Colonic mucosa (tissue), 4 donors: ENCODE results near the gene DTD2. TPM values are rescaled to one million over a fixed set of nuclear protein-coding genes. Genes with fewer than 3 reads are reported as not detected.

Experiments used
- DNase-seq: peaks from one replicate; pipeline ENCODE4 v3.0.0-alpha.2; 2020
- H3K27ac ChIP-seq: fragments of 200-600 bp; one replicate; pipeline ENCODE4 v1.8.0; 2021
- H3K27me3 ChIP-seq: fragments of 200-600 bp; one replicate; pipeline ENCODE4 v1.8.0; 2021
- H3K36me3 ChIP-seq: fragments of 200-600 bp; one replicate; pipeline ENCODE4 v1.8.0; 2021
- H3K4me1 ChIP-seq: fragments of 200-600 bp; one replicate; pipeline ENCODE4 v1.8.0; 2021; ENCODE audit warnings: mild to moderate bottlenecking
- H3K4me3 ChIP-seq: fragments of 200-600 bp; one replicate; pipeline ENCODE4 v1.8.0; 2021
- H3K9ac ChIP-seq, 2 donors: one replicate each; pipeline ENCODE4 v1.7.0; 2013; ENCODE audit warnings: control low read depth in 2 of 2, low read depth in 2 of 2, low read length in 2 of 2
- H3K9me3 ChIP-seq: fragments of 200-600 bp; one replicate; pipeline ENCODE4 v1.8.0; 2021
- intact Hi-C: fragments of 100-400 bp; cut with DNase I; formaldehyde crosslinking; loops from one replicate; pipeline ENCODE4 v1.14.1; 2022
- total RNA-seq, 2 donors: library from RNA; stranded (reverse); fragmentation: NEBNext Ultra II Directional in 1 of 2; extraction: Animal tissue kit (Norgen Biotek cat#: 25700) in 1 of 2; gene quantifications; one replicate each; pipeline ENCODE4 v1.2.1, GENCODE V29; 2021
- TF ChIP-seq, protein P1 (sequence below): fragments of 200-600 bp; IDR thresholded peaks from one replicate; pipeline ENCODE4 v1.8.0; 2022; ENCODE audit warnings: antibody characterized with exemption, mild to moderate bottlenecking
- donor health status: healthy.
- donor health status: DM: no; HTN: no; CAD: no.
- donor health status: DM: no; HTN: no; CAD: no.

DTD2 gene
- total RNA-seq, 2 donors from 2014 or later = 13.7 to 16.2 TPM

DNA sequence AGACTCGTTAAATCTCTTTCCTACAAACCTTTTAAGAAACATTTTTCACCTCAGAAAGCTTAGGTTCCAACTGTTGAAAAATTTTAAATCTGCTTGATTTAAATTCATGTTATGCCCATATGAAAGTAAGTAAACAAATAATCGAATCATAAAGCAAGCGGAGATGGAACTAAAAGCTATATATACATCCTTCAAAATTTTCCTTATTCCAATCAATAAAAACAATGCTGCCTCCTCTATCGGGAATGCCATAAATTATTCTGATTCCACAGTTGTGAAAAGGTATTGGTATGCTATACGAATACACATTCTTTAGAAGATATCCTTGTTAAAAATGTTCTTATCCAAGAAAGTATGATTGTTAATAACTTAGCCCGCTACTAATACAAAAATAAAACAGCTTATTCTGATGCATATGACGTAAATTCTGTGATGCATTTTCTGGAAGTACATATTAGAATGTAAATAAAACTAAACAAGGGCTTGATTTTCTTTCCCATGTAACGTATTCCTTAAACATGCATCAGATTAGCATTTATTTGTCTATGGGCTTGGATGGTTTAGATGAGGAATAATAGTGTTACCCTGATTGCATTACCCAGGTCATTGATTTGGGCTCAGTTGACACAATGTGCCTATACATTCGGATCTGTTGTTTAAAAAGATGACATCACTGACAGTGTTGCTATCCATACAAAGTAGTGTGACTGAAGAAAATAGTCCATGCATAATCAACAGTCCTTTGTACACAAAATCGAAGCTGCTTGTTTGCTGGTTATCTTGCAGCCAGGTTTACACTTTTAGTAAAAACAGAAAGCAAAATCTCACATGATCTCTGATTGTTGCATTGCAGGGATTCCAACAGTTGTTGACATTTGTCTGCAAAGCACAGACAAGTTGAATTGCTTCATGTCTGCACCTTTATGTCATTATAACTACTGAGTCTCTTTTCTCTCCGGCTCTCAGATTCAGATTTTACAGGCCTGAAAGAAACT lies 656 bp upstream of the DTD2 start:
- intact Hi-C loops = loop anchor here (5.0 kb wide), 1 partner anchor 36 kb away; the partner anchor contains the start of gene HEATR5A
- no peaks in the 10 kb centered on the region for H3K27me3 ChIP-seq
- peak overlapping the region; percentile 76 for H3K4me3 ChIP-seq

DNA sequence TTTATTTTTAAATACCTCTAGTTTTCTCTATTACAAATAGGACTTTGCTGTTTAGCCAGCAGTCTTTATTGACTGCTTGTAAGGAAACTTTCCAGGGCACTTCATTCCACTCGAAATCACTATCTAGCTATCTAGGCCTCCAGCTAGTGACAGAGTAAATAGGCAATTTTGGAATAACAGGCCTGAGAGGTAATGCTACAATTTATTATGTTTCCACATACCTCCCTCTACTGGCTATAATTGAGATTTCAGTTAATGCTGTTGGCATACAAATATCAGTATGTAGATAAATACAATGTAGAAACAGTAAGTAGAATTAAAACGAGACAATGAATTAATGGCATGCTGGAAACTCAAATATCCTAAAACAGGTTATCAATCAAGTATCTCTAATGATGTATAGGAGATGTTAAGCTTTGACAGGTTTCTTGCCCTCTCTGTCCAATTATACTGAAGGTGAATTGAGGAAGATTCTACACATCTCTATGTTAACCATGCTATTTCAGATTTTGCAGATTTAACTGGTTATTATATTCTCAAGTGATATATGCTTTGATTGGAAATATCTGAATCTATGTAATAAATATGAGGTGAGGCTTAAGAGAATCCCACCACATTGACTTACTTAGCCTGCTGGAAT lies 7.2 kb downstream of the DTD2 start:
- H3K36me3 ChIP-seq = no peaks in the 10 kb centered on the region
- H3K27ac ChIP-seq = no peak overlapping the region
- H3K9me3 ChIP-seq = no peaks in the 10 kb centered on the region
- no peaks in the 10 kb centered on the region for H3K27me3 ChIP-seq
- no peak overlapping the region for H3K4me3 ChIP-seq
- no peak for DNase-seq
- H3K4me1 ChIP-seq = no peaks in the 10 kb centered on the region
- TF ChIP-seq, protein P1, sequence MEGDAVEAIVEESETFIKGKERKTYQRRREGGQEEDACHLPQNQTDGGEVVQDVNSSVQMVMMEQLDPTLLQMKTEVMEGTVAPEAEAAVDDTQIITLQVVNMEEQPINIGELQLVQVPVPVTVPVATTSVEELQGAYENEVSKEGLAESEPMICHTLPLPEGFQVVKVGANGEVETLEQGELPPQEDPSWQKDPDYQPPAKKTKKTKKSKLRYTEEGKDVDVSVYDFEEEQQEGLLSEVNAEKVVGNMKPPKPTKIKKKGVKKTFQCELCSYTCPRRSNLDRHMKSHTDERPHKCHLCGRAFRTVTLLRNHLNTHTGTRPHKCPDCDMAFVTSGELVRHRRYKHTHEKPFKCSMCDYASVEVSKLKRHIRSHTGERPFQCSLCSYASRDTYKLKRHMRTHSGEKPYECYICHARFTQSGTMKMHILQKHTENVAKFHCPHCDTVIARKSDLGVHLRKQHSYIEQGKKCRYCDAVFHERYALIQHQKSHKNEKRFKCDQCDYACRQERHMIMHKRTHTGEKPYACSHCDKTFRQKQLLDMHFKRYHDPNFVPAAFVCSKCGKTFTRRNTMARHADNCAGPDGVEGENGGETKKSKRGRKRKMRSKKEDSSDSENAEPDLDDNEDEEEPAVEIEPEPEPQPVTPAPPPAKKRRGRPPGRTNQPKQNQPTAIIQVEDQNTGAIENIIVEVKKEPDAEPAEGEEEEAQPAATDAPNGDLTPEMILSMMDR = peak; percentile 18
- intact Hi-C loops = no loop called here
- no peak overlapping the region for H3K9ac ChIP-seq

More for the DNA sequence above, 656 bp upstream of the DTD2 start:
- TF ChIP-seq, protein P1 = no peak
- Histone ChIP-seq H3K36me3 (no peaks in the 10 kb centered on the region), H3K9ac (peak overlapping the region; percentile 9 to 58), H3K4me1 (no peaks in the 10 kb centered on the region), H3K9me3 (no peaks in the 10 kb centered on the region), H3K27ac (peak overlapping the region; percentile 92)
- DNase-seq = no peak

DNA sequence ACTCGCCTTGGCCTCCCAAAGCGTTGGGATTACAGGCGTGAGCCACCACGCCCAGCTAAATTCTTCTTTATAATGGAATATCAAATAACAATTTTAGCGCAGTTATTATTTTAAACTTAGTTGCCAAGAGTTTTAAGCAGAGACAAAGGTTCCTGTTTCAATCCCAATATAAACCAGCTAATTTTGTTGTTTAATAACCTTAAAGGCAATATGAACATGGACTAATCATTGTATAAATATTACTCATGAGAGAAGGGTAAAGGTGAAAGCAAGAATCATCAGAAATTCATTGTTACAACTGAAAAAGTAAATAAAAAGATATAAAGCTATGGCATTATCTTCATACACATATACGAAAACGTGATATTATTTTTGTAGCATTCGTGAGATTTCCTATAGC lies 8.2 kb downstream of the DTD2 start:
- no peaks in the 10 kb centered on the region for H3K36me3 ChIP-seq
- no peak overlapping the region for H3K27ac ChIP-seq
- no peak for DNase-seq
- no peak overlapping the region for H3K4me3 ChIP-seq
- H3K9ac ChIP-seq = no peak overlapping the region
- no peaks in the 10 kb centered on the region for H3K9me3 ChIP-seq
- no peaks in the 10 kb centered on the region for H3K27me3 ChIP-seq
- TF ChIP-seq, protein P1 = no peak
- intact Hi-C loops = no loop called here
- H3K4me1 ChIP-seq = no peaks in the 10 kb centered on the region

DNA sequence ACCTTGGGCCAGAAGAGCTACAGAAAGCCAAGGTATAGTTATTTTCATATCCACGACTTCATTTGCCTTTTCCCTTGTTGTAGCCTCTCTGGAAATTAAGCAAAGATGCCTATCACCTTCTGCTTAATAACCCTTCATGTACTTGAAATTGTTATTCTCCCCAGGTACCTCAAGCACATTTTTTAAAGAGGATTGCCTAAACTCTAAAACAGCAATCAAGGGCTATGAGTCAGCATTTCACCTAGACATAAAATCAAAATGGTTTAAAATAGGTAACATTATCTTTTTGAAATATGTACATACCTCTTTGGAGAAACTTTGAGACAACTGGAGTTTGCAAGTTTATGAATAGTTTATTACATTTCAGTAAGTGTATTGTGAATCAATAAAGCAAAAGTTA lies 11.6 kb downstream of the DTD2 start:
- Histone ChIP-seq H3K9ac (no peak overlapping the region), H3K27me3 (no peaks in the 10 kb centered on the region), H3K36me3 (no peaks in the 10 kb centered on the region), H3K4me1 (no peaks in the 10 kb centered on the region), H3K27ac (no peak overlapping the region), H3K4me3 (no peak overlapping the region), H3K9me3 (no peaks in the 10 kb centered on the region)
- TF ChIP-seq, protein P1 = no peak
- DNase-seq = no peak
- intact Hi-C loops = no loop called here

DNA sequence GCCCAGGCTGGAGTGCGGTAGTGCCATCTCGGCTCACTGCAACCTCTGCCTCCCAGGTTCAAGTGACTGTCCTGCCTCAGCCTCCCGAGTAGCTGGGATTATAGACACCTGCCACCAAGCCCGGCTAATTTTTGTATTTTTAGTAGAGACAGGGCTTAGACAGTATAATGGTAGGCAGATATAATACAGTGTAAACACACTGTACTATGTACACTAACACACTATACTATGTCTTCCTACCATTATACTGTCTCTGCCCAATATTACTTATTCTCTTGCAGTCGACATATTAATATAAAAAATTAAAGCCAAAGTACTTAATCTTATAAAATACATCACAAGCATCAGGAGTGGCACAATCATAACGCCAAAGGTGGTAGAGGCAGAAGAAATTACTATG lies 15.0 kb downstream of the DTD2 start:
- no peak overlapping the region for H3K4me3 ChIP-seq
- no peaks in the 10 kb centered on the region for H3K27me3 ChIP-seq
- no peak overlapping the region for H3K27ac ChIP-seq
- H3K4me1 ChIP-seq = no peaks in the 10 kb centered on the region
- H3K36me3 ChIP-seq = no peaks in the 10 kb centered on the region
- intact Hi-C loops = no loop called here
- DNase-seq = no peak
- H3K9me3 ChIP-seq = no peaks in the 10 kb centered on the region
- no peak overlapping the region for H3K9ac ChIP-seq
- TF ChIP-seq, protein P1 = no peak
